Lower leg skin (tissue), 3 donors: ENCODE measurements around the gene UBE2J1.

Source experiments
- CTCF ChIP-seq, 3 donors: fragments of 450-650 bp; IDR thresholded peaks; one replicate each; pipeline ENCODE4 v1.5.1; 2016; ENCODE audit warnings: antibody characterized with exemption in 3 of 3, mild to moderate bottlenecking in 3 of 3, moderate library complexity in 2 of 3
- POLR2A ChIP-seq, 2 donors: fragments of 450-650 bp; IDR thresholded peaks; one replicate each; pipeline ENCODE4 v1.6.1; 2016 to 2017; ENCODE audit warnings: antibody characterized with exemption in 2 of 2, mild to moderate bottlenecking in 1 of 2, moderate library complexity in 1 of 2

- TF ChIP-seq CTCF (IDR thresholded peaks at IDR 0.05) (no peak), POLR2A (IDR thresholded peaks at IDR 0.05) (no peak)
Observed at GRCh38 chr6:89356642-89357170, 4.2 kb upstream of the UBE2J1 start.
